ENCODE data around the gene AGRN.
"Not testable (repeated sequence)": the region's sequence is repeated elsewhere in the genome, so short reads cannot be mapped to it uniquely, and the experiment has no call there.

AGRN gene

GRCh38 chr1:1098681-1099421 is 78.9 kb downstream of the AGRN start:
- no peak for DNase-seq

GRCh38 chr1:1099506-1100183 is 79.7 kb downstream of the AGRN start:
- no peak for DNase-seq

- DNase-seq = no peak
These were observed 80.4 kb downstream of the AGRN start for GRCh38 chr1:1100296-1100695.

- no peak for DNase-seq
These were observed 81.6 kb downstream of the AGRN start for GRCh38 chr1:1101503-1101902.

GRCh38 chr1:1104152-1104551 is 84.2 kb downstream of the AGRN start:
- DNase-seq = not testable (repeated sequence)
